ENCODE data around the gene BMPER.

- no peak for TF ChIP-seq CTCF (IDR thresholded peaks at IDR 0.05)
- TF ChIP-seq POLR2A (IDR thresholded peaks at IDR 0.05): no peak
- TF ChIP-seq POLR2AphosphoS5 (IDR thresholded peaks at IDR 0.05): no peak
Observed at GRCh38 chr7:33932221-33932620, 26.9 kb downstream of the BMPER start.

Measured in stomach (tissue), 4 donors.